Left ventricle myocardium superior (tissue), 1 donor: Measurements from ENCODE around the gene HS6ST3. TPM values are rescaled to one million over a fixed set of nuclear protein-coding genes. Genes with fewer than 3 reads are reported as not detected.
"Not testable (repeated sequence)": the region's sequence is repeated elsewhere in the genome, so short reads cannot be mapped to it uniquely, and the experiment has no call there.

Source experiments
- ATAC-seq: fragments of 200-7000 bp; cut with Tn5 transposase; one replicate; pipeline ENCODE4 v1.9.1; 2020; ENCODE audit warnings: mild to moderate bottlenecking, moderate library complexity
- DNase-seq: peaks from one replicate; pipeline ENCODE4 v3.0.0-alpha.2; 2020
- intact Hi-C: fragments of 100-400 bp; cut with micrococcal nuclease; formaldehyde crosslinking; loops from one replicate; pipeline ENCODE4 v1.11.0; 2022
- total RNA-seq: library from RNA; stranded (reverse); fragmentation: NEBNext Ultra II Directional; extraction: Animal tissue kit (Norgen Biotek cat#: 25700); gene quantifications from one replicate; pipeline ENCODE4 v1.2.1, GENCODE V29; 2021
- donor health status: DM: no; HTN: yes; CAD: no; lungs with severe emphysema.

The HS6ST3 gene
- total RNA-seq, 1 donor from 2014 or later = 2.0 TPM

DNA sequence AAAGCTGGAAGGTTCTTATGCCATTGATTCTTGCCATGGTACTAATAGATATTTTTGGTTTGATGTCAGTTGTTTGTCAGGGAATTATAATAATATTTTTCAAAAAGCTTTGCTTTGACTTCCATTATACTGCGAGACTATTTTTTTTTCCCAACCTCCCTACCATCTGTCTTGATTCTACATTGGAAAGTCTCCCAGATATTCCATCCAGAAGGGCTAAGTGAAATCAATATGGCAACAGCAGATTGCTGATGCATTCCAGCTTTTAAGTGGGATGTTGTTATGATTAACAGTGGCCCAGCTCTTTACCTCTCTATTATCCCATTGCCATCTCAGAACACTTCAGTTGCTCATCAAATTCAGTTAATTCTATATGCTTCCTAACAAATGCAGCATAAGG lies 657.0 kb downstream of the HS6ST3 start:
- ATAC-seq (no peak), DNase-seq (no peak)
- intact Hi-C loops = no loop called here

DNA sequence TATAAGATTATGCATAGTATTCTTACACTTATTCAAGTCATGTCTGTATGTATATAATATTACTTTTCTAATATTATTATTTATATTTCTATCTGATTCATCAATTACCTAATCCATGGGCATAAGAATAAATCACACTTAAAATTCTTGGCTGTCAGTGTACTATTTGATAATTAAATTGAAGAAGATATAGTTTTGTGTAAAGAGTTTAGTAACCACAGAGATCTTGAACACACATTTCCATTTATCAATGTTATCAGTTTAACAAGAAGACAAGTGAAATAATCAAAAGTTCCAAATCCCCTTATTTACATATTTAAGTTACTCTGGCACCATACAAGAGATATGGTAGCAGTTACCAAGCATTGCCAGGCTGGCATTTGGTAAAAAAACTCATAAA lies 659.9 kb downstream of the HS6ST3 start:
- no peak for DNase-seq
- intact Hi-C loops = no loop called here
- ATAC-seq = no peak

DNA sequence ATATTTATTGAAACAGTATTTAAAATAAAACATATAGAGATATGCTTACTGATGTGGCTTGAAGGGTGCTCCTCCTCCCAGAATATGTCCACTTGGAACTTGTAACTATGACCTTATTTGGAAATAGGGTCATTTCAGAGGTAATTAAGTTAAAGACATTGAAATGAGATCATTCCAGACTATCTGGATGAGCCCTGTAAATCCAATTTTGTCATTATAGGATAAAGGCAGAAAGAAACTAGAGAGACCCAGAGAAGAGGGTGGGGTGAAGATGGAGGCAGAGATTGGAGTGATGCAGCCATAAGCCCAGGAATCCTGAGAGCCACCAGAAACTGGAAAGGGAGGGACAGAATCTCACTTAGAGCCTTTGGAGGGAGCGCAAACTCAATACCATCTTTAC lies 661.2 kb downstream of the HS6ST3 start:
- ATAC-seq (no peak), DNase-seq (no peak)
- intact Hi-C loops = no loop called here

GRCh38 chr13:96762876-96763275 lies 673.0 kb downstream of the HS6ST3 start:
- intact Hi-C loops = no loop called here
- ATAC-seq = no peak
- no peak for DNase-seq

DNA sequence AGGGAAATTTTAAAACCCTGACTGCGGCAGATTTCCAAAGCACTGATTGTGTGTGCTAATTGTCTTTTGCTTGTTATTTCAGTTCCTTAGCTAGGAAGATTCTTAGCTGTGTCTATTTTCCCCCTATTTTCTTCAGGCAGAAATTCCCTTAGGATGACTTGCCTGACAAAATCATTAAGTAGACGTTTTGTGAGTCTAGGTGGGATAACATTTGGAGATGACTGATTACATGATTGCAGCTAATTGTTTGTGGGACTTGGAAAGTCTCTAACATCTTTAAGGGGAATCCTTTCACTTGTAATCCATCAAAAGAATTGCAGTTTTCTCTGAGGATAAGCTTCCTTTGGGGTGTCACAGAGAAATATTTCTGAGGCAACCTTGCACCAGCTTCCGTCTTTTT lies 676.4 kb downstream of the HS6ST3 start:
- intact Hi-C loops = no loop called here
- DNase-seq = no peak
- ATAC-seq = no peak

- DNase-seq (no peak), ATAC-seq (no peak)
- intact Hi-C loops = no loop called here
Measured at GRCh38 chr13:96768524-96768923, 678.6 kb downstream of the HS6ST3 start.

DNA sequence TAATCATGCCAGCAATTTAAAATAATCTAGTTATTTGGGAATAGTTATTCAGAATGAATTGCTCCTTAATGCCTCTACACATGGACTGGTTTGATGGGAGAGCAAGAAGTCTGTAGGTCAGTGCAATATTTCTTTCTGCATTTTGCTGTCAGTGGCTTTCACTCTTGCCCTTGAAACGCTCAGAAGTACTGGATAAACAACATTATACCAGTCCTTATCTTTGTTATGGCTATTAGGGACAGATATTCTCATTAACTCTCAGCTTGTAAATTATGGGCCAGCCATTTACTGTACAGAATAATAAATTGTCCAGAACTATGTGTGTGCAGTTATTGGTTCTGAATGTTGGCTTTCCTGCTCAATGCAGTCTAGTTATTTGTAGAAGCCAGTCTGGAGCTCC lies 680.0 kb downstream of the HS6ST3 start:
- no peak for ATAC-seq
- intact Hi-C loops = no loop called here
- DNase-seq = no peak

- ATAC-seq (peak; percentile 34), DNase-seq (peak; percentile 28)
Measured at GRCh38 chr13:96771486-96772367, 681.8 kb downstream of the HS6ST3 start.

GRCh38 chr13:96772426-96772825 lies 682.5 kb downstream of the HS6ST3 start:
- ATAC-seq (no peak), DNase-seq (no peak)

More at GRCh38 chr13:96771486-96772367, 681.8 kb downstream of the HS6ST3 start:
- intact Hi-C loops = no loop called here

GRCh38 chr13:96778302-96778701 lies 688.4 kb downstream of the HS6ST3 start:
- intact Hi-C loops, DNase-seq, ATAC-seq: not testable (repeated sequence)

More at GRCh38 chr13:96772426-96772825, 682.5 kb downstream of the HS6ST3 start:
- intact Hi-C loops = no loop called here

GRCh38 chr13:96779691-96780090 lies 689.8 kb downstream of the HS6ST3 start:
- ATAC-seq = no peak
- DNase-seq = no peak
- intact Hi-C loops = no loop called here

DNA sequence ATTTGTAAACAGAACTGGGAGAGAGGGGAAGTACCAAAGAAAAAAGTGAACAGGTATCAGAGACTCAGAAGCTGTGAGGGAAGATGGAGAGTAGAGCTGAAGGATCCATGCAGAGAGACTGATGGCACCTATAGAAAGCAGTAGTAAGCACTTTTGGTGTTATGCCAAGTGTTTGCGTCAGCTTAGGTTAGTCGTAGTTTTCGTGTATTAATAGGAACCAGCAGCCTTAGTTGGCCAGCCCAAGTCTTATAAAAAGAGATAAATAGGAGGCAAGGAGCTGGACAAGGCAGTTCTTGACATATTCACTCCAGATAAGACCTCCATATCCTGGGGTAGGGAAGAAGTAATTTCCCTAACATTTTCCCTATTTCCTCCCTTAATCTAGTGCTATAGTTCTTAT lies 690.2 kb downstream of the HS6ST3 start:
- DNase-seq (no peak), ATAC-seq (no peak)
- intact Hi-C loops = no loop called here

DNA sequence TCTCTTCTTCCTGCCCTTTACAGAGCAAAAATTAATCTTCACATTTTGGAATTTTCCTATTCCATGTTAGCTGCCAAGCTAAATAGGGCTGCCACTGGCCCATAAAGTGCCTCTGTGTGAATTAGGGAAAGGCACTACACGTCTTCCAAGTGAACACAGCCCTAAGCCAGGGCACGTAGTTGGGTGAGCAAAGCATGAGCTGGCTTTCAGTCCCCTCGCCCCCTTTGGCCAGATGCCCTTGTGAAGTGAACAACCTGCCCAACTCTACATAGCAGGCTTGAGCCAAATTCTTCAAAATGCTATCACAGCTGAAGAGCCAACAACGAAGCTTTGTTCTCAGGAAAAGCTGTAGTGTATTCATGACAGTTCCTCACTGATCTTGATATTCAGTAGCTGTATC lies 691.2 kb downstream of the HS6ST3 start:
- peak; percentile 63 for ATAC-seq
- intact Hi-C loops = no loop called here
- peak; percentile 39 for DNase-seq

DNA sequence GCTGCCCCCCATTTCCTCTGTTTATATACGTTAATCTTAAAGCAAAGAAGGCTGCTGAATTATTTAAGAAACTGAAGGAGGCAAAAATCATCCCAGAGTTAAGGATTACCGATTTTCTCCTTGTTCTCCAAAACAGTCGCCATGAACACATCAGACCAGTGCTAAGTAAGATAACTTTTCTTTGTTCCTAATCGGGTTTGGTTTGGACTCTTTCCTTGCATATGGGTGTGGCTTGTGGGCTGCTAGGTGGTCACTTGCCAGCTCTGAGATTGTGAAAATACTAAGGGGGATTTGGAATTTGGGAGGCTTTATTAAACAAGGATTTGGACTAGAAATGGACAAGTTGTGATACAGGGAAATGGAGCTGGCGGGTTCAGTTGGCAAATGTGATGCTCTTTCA lies 692.3 kb downstream of the HS6ST3 start:
- intact Hi-C loops = no loop called here
- no peak for DNase-seq
- peak; percentile 25 for ATAC-seq

DNA sequence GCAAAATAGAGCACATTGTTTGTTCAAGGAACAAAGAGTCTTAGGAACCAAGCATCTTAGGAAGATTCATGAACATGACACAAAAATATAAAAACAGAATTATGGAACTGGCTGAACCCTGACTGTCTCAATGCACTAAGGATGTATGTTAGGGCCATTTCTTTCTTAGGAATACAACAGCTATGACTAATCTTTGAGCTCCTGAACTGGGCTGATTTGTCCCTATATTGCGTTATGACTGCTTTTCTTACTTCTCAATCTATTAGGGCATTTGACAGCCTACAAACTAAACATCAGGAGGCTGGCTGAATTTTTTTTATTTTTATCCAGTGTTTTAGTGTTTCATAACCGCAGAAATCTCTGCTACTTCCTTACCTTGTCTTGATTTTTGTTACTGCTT lies 693.1 kb downstream of the HS6ST3 start:
- DNase-seq (no peak), ATAC-seq (no peak)
- intact Hi-C loops = no loop called here

GRCh38 chr13:96783511-96783910 lies 693.6 kb downstream of the HS6ST3 start:
- ATAC-seq (no peak), DNase-seq (no peak)
- intact Hi-C loops = no loop called here

GRCh38 chr13:96785986-96786385 lies 696.1 kb downstream of the HS6ST3 start:
- ATAC-seq (no peak), DNase-seq (no peak)
- intact Hi-C loops = no loop called here

GRCh38 chr13:96792188-96792587 lies 702.3 kb downstream of the HS6ST3 start:
- ATAC-seq (no peak), DNase-seq (no peak)
- intact Hi-C loops = no loop called here

DNA sequence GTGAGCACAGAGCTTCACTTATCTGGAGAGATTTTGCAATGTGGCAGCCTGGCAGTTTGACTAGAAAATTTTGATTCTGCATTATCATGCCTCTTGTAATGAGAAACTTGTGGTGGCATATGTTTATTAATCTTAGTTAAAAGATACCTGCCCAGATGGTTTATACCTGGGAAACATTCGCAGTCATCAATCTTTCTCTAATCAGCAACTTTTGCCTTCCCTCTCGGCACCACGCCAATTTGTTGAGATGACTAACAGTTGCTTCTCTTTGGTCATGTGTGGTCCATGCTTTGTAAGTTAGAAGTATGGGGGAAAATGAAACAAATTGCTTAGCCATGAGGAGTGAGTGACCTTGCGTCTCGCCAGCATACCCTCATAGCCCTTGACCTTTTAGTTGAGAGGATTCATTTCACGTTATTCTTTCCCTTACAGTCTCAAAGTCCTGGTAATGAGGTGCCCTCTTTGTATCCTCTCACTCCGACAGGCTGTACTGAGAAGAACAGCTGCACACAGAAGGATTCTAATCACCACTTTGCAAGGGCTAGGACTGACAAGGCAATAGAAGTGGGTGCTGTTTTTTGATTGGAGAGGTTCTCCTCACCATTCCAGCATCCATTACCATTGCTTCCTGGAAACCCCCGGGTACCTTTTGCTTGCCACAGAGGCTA lies 703.0 kb downstream of the HS6ST3 start:
- intact Hi-C loops = no loop called here
- DNase-seq (no peak), ATAC-seq (no peak)

DNA sequence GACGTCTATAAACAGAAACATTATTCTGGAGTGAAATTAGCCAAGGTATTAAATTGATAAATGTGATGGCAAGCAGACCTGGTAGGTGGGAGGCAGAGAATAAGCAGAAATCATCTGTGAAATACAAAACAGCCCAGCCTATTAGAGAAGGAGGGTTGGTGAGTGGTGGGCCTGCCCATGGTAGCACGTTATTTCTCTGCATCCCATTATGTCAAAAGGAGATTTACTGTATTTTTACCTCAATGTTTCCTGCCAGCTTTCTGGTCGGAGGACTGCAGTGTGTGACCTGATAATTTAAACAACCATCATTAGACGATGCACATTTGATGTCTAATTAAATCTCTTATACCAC lies 703.5 kb downstream of the HS6ST3 start:
- DNase-seq = no peak
- intact Hi-C loops = no loop called here

GRCh38 chr13:96794669-96795068 lies 704.8 kb downstream of the HS6ST3 start:
- intact Hi-C loops = no loop called here
- ATAC-seq = no peak
- no peak for DNase-seq

More for the DNA sequence above, 703.5 kb downstream of the HS6ST3 start:
- no peak for ATAC-seq
